ENCODE measurements around the gene SIPA1L2. TPM values are rescaled to one million over a fixed set of nuclear protein-coding genes. Genes with fewer than 3 reads are reported as not detected.
A peak's percentile ranks its signal among the peaks of the same experiment; 100 is the strongest.

The SIPA1L2 gene, protein sequence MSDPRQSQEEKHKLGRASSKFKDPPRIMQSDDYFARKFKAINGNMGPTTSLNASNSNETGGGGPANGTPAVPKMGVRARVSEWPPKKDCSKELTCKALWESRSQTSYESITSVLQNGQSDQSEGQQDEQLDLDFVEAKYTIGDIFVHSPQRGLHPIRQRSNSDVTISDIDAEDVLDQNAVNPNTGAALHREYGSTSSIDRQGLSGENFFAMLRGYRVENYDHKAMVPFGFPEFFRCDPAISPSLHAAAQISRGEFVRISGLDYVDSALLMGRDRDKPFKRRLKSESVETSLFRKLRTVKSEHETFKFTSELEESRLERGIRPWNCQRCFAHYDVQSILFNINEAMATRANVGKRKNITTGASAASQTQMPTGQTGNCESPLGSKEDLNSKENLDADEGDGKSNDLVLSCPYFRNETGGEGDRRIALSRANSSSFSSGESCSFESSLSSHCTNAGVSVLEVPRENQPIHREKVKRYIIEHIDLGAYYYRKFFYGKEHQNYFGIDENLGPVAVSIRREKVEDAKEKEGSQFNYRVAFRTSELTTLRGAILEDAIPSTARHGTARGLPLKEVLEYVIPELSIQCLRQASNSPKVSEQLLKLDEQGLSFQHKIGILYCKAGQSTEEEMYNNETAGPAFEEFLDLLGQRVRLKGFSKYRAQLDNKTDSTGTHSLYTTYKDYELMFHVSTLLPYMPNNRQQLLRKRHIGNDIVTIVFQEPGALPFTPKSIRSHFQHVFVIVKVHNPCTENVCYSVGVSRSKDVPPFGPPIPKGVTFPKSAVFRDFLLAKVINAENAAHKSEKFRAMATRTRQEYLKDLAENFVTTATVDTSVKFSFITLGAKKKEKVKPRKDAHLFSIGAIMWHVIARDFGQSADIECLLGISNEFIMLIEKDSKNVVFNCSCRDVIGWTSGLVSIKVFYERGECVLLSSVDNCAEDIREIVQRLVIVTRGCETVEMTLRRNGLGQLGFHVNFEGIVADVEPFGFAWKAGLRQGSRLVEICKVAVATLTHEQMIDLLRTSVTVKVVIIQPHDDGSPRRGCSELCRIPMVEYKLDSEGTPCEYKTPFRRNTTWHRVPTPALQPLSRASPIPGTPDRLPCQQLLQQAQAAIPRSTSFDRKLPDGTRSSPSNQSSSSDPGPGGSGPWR (N-terminal part only)
- polyA plus RNA-seq (2012; ENCODE audit: insufficient read depth, insufficient read length): 4.8 TPM

DNA sequence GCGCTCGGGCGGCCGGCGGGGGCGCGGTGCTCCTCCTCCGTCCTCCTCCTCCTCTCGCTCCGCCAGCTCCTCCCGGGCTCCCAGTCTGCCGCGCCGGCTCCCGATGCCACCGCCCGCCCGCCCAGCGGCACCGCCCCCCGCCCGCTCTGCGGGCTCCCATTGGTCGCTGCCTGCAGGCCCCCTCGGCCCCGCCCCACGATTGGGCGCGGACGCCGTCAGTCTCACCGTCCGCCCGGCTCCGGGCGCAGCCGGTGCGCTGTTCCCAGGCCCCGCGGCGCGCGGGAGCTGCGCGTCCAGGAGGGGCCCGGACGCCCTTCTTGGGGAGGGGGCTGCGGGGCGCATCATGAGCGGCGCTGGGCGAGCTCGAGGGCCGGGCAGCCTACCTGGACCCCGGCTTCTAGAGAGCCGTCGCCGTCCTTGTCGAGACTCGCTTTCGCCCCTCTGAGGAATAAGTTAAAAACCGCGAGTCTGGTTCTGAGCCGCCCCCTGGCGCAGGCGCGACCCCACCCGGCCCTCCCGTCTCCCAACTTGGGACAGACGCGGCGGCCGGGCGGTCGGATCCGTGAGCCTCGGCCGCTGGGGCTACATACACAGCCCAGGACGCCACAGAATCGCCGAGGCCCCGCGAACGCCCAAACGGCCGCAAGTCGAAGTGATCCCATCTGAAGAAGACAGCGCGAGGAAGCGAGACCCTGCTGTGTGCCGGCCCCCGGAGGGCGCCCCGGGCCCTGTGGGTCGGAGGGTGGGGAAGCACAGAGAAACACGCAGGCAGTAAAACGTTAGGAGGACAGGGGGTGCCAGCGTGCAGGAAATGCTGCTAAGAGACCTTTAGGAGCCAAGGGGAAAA is at the start of gene SIPA1L2:
TSS of gene SIPA1L2 (minus strand) at position 87 of the 847 bp plus-strand sequence. CDS start 114,794 bp downstream, outside the sequence.
- DNase-seq (ENCODE audit: low read depth, low spot score): peak; percentile 88
- peak within 1 kb of the TSS; percentile 67 for H3K4me3 ChIP-seq (ENCODE audit: low read length)

DNA sequence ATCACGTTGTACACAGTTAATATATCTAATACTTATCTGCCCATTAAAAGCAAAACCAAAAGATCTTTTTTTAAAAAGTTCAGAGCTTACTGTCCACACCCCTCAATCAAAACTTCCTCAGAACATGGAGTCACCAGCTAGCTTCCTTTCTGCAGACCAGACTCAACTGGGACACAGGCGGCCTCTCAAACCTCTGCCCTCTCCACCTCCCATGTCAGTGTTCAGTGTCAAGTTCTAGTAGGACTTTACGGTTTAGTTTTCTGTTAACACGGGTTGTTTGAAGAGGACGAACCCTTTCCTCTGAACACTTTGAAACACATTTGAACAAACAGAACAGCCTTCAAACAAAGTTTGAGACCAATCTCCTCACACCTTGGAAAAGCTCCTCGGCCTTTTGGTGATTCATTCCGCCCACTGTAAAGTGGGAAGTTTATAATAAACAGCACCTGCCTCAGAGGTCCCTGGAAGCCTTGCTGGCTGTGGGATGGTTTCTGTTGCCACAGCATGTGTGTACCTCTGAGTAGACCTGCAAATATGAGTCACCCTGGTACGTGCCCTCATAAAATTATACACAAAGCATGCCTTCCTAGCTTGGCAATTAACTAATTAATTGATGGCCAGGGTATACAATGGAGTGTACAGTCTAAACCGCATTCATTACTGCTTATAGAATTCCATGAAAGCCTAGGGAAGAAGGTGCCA is 48.4 kb upstream of the SIPA1L2 start:
- no peak overlapping the region for H3K4me3 ChIP-seq (ENCODE audit: low read length)
- DNase-seq (ENCODE audit: low read depth, low spot score): no peak

DNA sequence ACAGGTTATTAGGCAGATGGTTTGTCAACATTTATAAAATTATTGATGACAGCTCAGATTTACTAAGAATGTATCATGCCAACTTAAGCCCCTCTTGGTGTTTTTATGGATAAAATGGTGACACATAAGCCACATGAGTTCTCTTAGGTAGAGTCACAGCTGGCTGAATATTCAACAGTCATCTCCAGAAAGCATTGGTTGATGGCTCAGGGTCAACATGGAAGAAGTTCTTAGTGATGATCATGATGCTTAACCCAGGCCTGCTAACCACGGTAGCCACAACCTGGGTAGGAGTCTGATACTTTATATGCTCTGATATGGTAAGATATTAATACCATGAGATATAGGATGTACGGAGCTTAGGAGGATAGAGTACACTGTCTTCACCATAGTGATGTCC is 46.4 kb upstream of the SIPA1L2 start:
- DNase-seq (ENCODE audit: low read depth, low spot score): no peak
- H3K4me3 ChIP-seq (ENCODE audit: low read length): no peak overlapping the region

DNA sequence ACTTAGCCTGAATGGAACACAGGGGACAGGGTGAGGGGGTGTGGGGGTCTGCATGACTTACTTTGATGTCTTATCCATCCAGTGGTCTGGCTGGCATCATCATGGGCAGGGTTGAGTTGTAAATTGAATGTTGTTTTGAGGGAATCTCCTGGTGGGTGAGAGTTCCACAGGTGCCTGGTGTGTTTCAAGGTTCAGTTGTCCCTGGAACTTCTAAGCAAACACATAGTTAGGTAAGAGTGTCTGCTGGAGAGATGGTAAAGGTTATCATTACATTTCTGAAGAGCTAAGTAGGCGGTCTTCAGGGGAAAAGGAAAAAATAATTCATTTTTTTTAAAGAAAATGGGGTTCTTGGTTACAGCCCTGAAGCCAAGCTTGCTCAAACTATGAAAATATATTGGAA is 46.0 kb upstream of the SIPA1L2 start:
- H3K4me3 ChIP-seq (ENCODE audit: low read length): no peak overlapping the region
- DNase-seq (ENCODE audit: low read depth, low spot score): no peak

DNA sequence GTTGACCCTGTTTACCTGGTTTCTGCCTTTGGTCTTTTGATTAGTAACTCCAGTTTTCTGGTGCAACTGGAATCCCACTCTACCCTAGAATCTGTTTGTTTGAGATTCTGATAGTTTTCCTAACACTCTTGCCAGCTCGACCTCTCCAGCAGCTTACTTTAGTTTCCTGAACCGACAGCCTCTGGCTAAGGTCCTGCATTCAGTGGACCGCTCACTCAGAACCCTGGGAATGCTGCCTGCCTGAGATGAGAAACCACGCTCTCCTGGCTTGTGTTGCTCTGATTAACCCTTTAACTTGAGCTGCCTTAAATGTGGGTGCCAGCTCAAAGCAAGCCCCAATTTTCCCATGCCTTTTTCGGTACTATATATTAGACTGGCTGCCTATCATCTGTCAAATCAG is 45.3 kb upstream of the SIPA1L2 start:
- no peak for DNase-seq (ENCODE audit: low read depth, low spot score)
- no peak overlapping the region for H3K4me3 ChIP-seq (ENCODE audit: low read length)

DNA sequence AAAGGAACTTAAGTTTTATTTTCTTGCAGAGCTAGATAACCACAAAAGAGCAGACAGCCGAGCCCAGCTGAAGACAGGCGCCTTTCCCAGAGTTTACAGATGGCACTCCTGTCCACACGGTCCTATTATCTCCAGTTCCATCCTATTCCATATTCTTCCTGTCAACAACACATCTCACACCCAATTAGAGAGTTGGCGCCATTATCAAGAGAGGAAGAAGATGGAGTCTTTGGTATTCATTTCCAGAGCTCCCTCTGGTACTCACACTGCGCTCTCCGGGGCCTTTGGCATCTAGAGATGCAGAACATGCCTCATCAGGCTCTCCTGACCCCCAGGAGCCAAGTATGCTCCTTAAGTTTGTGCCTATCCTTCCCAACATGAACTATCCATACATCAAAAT is 43.3 kb upstream of the SIPA1L2 start:
- DNase-seq (ENCODE audit: low read depth, low spot score): no peak
- H3K4me3 ChIP-seq (ENCODE audit: low read length): no peak overlapping the region

DNA sequence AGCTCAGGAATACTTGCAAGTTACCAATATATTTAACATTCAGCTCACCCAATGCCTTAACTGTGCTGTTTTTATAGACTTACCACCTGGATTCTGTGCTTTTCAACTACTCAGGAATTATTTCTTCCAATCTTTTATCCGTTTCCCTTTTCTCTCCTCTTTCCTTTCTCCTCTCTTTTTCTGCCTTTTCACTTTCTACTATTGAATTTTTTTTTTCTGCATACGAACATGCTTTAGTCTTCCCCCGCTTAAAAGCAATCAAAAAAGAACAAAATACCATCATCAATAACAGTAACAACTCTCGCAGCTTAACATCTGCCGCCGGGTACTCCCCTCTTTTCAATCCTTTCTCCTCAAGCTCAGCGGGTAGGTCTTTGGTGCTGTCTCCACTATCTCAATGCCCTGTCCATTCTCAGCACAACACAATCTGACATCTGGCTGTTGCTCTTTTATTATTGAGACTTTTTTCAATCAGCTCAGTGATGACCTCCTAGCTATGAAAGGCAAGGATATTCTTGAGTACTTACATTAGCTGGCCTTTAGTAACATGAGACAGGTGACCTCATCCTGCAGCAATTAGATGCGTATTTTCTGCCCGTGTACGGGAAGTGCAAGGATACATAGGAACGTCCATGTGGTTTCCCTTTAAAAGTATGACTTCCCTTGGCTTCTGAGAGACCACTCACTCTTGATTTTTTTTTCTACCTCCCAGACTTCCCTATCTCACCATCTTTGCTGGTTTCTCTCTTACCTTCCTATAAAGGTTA is 40.2 kb upstream of the SIPA1L2 start:
- H3K4me3 ChIP-seq (ENCODE audit: low read length): no peak overlapping the region
- no peak for DNase-seq (ENCODE audit: low read depth, low spot score)

DNA sequence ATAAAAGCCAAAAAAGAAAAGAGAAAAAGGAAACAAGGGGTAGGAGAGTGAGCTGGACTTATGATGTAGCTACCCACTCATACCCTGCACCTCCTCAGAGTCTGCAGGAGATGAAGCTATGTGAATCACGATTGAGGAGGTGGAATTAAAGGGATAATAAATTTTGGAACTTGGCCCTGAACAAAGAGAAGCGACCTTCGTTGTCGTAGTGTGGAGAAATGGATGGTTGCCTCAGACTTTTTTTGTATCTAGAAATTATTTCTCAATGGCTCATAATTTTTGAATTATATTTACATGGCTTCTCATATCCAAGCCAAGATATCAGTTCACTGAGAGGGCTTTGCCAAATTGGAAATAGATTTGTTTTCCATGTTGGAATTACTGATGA is 37.8 kb upstream of the SIPA1L2 start:
- no peak overlapping the region for H3K4me3 ChIP-seq (ENCODE audit: low read length)
- no peak for DNase-seq (ENCODE audit: low read depth, low spot score)

DNA sequence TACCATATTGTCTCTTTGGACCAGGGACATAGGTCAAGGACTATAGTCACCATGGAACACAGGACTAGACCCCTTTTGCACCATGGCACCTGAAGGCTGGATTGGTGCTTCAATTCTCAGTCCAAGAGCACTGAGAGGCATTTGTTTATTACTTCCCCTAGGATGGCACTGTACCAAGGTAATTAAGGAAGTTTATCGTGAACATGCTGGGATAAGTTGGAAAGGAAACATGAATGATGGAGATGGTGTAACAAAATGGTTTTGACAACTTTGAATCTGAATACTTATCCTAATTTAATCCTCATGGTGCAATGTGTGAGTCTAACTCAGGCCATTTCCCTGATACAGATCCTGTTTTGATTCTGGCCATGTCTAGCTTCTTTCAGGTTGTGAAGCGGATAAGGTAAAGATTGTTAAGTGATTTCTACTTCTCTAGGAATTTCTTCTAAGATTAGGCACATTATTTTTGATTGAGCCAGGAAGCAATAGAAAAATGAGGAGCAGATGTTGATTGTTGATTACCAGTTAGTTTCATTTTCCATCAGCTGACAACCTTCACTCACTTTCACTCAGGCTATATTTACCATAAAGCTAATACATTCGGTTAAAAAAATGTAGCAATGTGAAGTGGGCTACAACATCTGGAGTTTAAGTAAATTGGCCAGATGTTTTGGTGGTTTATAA is 37.3 kb upstream of the SIPA1L2 start:
- no peak overlapping the region for H3K4me3 ChIP-seq (ENCODE audit: low read length)
- peak; percentile 35 for DNase-seq (ENCODE audit: low read depth, low spot score)

DNA sequence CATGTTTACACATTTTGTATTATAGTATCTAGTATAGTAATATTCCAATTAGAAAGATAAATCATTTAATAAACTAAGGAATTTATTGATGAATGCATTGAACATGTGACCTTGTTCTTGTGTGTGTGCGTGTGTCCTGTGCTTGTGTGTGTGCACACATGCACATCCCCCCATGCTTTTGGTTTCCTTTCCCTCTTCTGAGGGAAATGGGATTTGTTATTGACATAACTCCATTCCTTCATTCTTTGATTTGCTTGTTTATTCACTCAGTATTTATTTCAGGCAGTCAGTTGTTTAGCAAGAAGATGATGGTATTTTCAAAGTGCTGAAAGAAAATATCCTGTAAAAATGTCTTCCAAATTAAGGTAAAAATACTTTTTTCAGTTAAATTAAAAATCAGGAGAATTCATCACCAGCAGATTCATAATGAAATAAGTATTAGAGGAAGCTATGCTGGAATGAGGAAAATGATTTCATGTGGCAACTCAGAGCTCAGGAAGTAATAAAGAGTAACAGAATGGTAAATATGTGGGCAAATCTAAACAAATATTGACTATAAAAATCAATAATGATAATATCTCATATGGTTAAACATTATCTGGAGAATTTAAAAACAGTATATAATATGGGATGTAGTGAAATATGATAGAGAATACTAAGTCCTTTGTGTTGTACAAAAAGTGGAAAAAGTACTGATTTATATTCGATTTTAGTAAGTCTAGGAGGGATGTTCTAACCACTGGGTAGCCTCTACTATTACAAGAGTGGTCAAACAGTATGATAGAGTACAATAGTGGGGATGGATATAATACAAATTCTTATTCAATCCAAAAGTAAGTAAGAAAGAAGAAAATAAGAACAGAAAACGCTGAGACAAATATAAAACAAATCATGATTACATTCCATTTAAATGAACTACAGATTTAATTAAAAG is 35.2 kb upstream of the SIPA1L2 start:
- H3K4me3 ChIP-seq (ENCODE audit: low read length): no peak overlapping the region
- DNase-seq (ENCODE audit: low read depth, low spot score): no peak

DNA sequence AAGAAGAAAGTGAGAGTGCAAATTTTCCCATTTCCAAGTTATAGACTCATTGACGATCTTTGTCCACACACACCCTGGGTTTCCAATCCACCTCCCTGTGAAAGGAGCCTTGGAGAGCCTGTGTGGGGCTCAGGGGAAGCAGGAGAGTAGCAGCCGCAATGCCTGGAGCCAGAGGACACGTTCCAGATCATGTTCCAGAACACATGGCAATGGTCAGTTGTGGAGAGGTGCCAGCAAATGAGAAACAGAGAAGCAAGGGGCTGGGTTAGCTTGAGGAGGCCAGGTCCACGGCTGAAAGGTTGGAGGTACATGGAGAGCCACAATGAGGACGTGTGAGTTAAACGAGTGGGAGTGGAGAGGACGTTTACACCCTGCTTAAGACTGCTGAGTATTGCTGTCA is 33.0 kb upstream of the SIPA1L2 start:
- H3K4me3 ChIP-seq (ENCODE audit: low read length): no peak overlapping the region
- no peak for DNase-seq (ENCODE audit: low read depth, low spot score)

DNA sequence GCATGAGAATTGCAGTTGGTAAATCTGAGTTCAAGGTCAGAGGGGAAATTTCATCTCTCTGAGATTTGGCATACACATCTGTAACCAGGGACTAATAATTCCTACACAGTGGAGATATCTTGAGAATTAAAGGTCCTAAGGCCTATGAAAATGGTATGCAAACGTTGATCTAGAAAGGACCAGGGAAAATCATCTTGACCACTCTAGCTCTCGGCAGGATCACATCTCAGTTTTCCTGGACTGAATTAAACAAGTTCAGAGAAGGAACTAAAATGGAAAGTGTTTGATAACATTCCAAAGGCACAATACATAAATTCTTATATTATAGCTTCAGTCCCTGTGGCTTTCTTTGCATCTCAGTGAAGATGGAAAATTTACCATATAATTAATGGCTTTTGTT is 28.5 kb upstream of the SIPA1L2 start:
- H3K4me3 ChIP-seq (ENCODE audit: low read length): no peak overlapping the region
- no peak for DNase-seq (ENCODE audit: low read depth, low spot score)

DNA sequence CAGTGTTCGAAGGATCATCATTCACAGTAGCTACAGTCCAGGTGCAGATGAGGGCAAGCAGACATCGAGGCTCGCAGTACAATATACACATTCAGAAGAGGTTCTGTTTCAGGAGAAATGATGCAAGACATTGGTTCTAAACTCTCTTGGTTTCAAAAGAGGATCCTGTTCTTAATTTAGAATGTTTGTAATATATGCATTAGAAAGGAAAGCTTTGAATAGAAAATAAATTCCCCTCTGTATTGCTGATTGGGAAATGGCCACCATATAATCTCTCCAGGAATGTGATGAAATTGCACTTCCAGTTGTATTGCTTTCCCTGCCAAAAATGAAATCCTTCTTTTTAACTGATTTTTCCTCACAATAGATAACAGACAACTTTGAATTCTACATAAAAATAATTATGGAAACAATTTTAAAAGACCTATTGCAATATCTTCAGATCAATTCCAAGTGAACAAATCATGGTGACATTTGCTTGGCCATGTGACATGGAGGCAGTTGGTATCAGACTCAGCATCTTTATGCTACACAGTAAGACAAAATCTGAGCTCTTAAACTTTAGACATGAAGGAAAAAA is 27.6 kb upstream of the SIPA1L2 start:
- no peak for DNase-seq (ENCODE audit: low read depth, low spot score)
- no peak overlapping the region for H3K4me3 ChIP-seq (ENCODE audit: low read length)

DNA sequence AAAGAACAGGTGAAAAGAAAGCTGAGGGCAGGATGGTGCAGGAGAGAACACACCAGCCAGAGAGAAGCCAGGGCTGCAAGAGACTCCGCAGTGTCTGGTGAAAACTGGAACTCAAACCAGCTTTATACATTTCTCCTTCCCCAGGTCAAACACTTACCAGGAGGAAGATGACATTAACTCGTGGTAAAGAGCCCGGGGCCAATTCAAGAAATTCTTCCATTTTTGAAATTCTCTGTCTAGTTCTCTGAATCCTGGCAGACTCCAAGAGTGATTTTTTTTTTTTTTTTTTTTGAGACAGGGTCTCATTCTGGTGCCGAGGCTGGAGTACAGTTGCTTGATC is 25.8 kb upstream of the SIPA1L2 start:
- H3K4me3 ChIP-seq (ENCODE audit: low read length): no peak overlapping the region
- DNase-seq (ENCODE audit: low read depth, low spot score): no peak

DNA sequence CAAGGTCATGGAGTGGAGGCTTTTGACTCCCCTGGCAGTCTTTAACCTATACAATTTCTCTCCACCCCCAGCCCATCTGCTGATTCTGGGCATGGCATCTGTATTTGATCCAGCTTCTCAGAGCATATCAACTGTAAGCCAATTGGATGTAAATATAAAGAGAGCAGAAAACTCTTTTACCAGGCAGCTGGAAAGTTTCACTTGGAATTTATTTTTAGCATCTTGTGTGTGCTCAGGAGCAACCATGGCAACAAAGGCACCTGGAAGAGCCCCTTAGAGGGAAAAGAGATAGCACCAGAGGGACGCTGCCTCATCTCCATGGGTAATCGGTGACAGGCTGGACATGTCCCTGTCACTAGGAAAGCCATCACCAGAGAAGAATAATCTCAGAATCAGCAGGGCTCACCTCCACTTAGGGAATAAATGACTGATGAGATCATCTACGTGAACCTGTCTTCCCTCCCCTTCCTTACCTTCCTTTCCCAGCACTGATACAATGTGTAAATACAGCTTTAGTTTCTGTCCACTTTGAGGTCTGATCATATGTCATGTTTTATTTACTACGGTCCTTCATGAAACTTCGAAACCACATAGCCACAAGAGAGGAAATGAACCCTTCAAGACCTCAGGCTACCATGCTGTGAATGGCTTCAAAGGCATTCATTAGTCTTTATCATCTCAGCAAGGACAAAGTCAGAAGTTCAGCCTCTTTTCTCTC is 25.3 kb upstream of the SIPA1L2 start:
- no peak overlapping the region for H3K4me3 ChIP-seq (ENCODE audit: low read length)
- no peak for DNase-seq (ENCODE audit: low read depth, low spot score)
